Chondrocyte (in vitro differentiated cells): Measurements from ENCODE around the gene SELENOO. TPM values are rescaled to one million over a fixed set of nuclear protein-coding genes. Genes with fewer than 3 reads are reported as not detected.

ENCODE experiments used
- DNase-seq: peaks from one replicate; pipeline ENCODE4 v3.0.0; 2021; ENCODE audit warnings: mixed read lengths, low spot score
- H3K27ac Mint-ChIP-seq: one replicate; pipeline ENCODE4 v1.8.0; 2021; ENCODE audit warnings: mild to moderate bottlenecking, moderate library complexity, mixed read lengths; ENCODE audit not compliant: unreplicated experiment
- H3K27me3 Mint-ChIP-seq: 2 replicates; pipeline ENCODE4 v1.8.0; 2021; ENCODE audit warnings: low read depth, mixed read lengths
- H3K36me3 Mint-ChIP-seq: 2 replicates; pipeline ENCODE4 v1.8.0; 2021; ENCODE audit warnings: low read depth, mixed read lengths
- H3K4me1 Mint-ChIP-seq: 2 replicates; pipeline ENCODE4 v1.8.0; 2021; ENCODE audit warnings: low read depth, mild to moderate bottlenecking, mixed read lengths
- H3K4me3 Mint-ChIP-seq: one replicate; pipeline ENCODE4 v1.8.0; 2021; ENCODE audit warnings: mild to moderate bottlenecking, moderate library complexity, mixed read lengths; ENCODE audit not compliant: unreplicated experiment
- H3K9me3 Mint-ChIP-seq: 2 replicates; pipeline ENCODE4 v1.8.0; 2021; ENCODE audit warnings: low read depth, mixed read lengths
- total RNA-seq: library from RNA; stranded (reverse); gene quantifications from 3 replicates; pipeline ENCODE4 v1.2.1, GENCODE V29; 2021
- TF ChIP-seq, protein P1 (sequence below): fragments of 200-600 bp; sonication (generic); IDR thresholded peaks from 2 replicates; pipeline ENCODE4 v1.5.0; 2021; ENCODE audit warnings: antibody characterized with exemption, mild to moderate bottlenecking, moderate library complexity

SELENOO gene
- total RNA-seq, 1 donor from 2014 or later = 17.1 TPM

DNA sequence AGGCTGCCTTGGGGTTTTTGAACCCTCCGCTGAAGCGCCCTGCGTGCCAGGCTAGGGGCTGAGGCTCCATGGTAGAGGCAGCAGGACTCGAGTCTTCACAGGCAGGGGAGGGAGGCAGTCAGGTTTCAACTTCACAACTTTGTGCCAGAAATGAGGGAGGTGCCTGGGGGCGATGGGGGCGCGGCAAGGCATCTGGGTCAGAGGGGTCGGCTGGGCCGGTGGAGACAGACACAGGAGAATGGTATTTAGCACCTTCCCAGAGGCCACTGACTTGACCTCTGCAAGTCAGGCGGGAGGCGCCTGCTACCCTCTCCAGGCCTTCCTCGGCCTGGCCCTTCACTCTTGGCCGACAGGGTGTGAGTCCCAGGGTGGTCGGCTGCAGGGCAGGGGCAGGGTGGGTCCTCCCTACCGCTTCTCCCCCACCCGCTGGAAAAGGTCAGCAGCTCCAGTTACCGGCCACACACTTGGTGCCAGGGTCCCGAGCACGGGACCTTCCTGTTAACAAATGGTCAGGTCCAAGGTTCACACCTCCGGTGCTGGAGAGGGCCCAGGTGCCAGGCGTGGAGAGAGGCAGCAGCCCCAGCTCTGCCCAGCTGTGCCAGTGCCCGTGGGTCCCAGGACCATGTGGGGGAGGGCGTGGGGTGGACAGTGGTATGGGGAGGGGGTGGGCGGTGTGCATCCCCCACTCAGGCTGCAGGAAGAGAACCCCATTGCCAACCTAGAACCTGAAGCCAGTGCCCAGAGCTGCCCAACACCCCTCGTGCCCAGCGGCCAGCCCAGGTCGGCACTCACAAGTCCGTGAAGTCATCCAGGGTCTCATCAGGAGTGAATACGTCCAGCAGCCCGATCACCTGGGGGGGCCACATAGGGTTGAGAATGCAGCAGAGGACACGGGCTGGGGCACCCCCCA lies 56.9 kb downstream of the SELENOO start:
- H3K36me3 Mint-ChIP-seq = peaks cover 2% of the 10 kb centered on the region
- H3K27me3 Mint-ChIP-seq = no peaks in the 10 kb centered on the region
- no peak for DNase-seq
- peaks cover 14% of the 10 kb centered on the region for H3K4me1 Mint-ChIP-seq
- H3K9me3 Mint-ChIP-seq = no peaks in the 10 kb centered on the region
- no peak overlapping the region for H3K4me3 Mint-ChIP-seq
- TF ChIP-seq, protein P1, sequence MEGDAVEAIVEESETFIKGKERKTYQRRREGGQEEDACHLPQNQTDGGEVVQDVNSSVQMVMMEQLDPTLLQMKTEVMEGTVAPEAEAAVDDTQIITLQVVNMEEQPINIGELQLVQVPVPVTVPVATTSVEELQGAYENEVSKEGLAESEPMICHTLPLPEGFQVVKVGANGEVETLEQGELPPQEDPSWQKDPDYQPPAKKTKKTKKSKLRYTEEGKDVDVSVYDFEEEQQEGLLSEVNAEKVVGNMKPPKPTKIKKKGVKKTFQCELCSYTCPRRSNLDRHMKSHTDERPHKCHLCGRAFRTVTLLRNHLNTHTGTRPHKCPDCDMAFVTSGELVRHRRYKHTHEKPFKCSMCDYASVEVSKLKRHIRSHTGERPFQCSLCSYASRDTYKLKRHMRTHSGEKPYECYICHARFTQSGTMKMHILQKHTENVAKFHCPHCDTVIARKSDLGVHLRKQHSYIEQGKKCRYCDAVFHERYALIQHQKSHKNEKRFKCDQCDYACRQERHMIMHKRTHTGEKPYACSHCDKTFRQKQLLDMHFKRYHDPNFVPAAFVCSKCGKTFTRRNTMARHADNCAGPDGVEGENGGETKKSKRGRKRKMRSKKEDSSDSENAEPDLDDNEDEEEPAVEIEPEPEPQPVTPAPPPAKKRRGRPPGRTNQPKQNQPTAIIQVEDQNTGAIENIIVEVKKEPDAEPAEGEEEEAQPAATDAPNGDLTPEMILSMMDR = no peak
- H3K27ac Mint-ChIP-seq = no peak overlapping the region

DNA sequence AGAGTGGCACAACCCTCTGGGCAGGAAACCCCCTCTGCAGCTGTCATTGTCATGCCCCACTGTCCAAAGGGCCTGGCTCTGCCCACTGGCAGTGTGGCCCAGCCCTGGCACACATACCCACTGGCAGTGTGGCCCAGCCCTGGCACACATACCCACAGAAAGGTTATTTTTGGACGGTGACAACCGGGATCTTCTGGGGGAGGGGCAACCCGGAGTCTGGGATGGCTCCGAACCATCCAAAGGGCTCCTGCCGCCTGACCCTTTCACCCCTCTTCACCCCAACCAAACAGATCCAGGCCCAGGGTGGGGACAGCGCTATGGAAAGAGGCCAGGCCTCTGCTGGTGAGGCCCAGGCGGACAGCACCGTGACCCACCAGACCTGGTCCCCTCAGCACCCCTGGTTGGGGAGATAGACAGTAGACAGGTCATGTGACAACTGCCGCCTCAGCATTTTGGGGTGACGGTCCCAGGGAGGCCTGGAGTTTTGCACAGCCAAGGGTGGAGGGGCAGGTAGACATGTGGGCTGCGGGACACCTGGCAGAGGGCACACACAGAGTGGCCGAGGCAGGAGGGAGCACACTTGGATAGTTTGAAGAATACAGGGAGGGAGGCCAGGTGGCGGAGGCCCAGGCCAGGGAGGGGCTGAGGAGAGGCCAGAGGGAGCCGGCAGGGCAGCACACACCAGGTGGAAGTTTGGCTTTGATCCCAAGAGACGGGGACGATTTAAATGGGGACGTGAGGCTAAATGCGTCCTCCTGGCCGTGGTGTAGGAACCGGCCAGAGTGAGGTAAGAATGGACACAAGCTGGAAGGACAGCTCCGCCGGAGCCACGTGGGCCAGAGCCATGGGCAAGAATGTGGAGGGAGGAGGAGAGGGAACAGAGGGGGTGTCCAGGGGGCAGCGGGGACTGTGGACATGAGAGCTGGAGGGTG lies 57.8 kb downstream of the SELENOO start:
- Mint-ChIP-seq H3K36me3 (peaks cover 2% of the 10 kb centered on the region), H3K27ac (no peak overlapping the region), H3K27me3 (no peaks in the 10 kb centered on the region), H3K4me3 (peak overlapping the region; percentile 49), H3K9me3 (no peaks in the 10 kb centered on the region), H3K4me1 (peaks cover 14% of the 10 kb centered on the region)
- TF ChIP-seq, protein P1 = no peak
- no peak for DNase-seq

DNA sequence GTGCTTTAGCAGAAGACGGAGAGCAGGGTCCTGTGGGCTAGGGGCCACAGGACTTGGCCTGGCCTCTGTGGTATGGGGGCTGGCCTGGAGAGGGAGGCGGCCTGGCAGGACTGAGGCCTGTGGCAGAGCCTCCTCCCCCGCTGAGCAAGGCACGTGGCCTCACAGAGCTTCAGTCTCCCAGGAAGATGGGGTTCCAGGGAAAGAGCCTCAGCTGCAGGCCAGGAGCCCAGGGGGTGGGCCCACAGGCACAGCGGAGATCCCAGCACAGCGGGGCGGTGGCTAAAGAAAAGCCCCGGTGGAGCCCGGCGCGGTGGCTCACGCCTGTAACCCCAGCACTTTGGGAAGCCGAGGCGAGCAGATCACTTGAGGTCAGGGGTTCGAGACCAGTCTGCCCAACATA lies 58.5 kb downstream of the SELENOO start:
- Mint-ChIP-seq H3K27me3 (no peaks in the 10 kb centered on the region), H3K4me1 (peaks cover 14% of the 10 kb centered on the region), H3K36me3 (peaks cover 2% of the 10 kb centered on the region), H3K4me3 (peak overlapping the region; percentile 49), H3K9me3 (no peaks in the 10 kb centered on the region), H3K27ac (no peak overlapping the region)
- no peak for DNase-seq
- TF ChIP-seq, protein P1 = no peak

DNA sequence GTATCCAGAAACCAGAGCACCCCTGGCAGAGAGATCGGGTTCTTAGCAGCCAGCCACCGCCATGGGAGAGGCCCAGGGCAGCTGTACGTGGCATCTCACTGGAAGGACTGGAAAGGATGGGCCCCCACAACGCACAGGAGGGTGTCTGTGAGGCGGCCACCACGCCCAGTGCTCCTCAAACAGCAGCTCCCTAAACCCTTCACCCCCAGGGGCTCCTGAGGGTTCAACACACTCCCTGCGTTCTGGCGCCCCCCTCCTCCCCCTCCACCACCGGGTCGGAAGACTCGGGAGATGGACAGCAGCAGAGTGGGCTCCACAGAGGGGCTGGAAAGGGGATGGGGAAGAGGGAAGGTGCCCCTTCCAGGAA lies 59.6 kb downstream of the SELENOO start:
- H3K27me3 Mint-ChIP-seq = no peaks in the 10 kb centered on the region
- H3K9me3 Mint-ChIP-seq = no peaks in the 10 kb centered on the region
- H3K27ac Mint-ChIP-seq = peak overlapping the region; percentile 63
- peaks cover 14% of the 10 kb centered on the region for H3K4me1 Mint-ChIP-seq
- peak overlapping the region; percentile 77 for H3K4me3 Mint-ChIP-seq
- H3K36me3 Mint-ChIP-seq = no peaks in the 10 kb centered on the region
- DNase-seq = no peak
- TF ChIP-seq, protein P1 = no peak
